Measurements from ENCODE around the gene MRPS31. TPM values are rescaled to one million over a fixed set of nuclear protein-coding genes. Genes with fewer than 3 reads are reported as not detected.

The MRPS31 gene
- polyA plus RNA-seq, 3 donors = 9.5 to 11.4 (median 11.3) TPM

DNA sequence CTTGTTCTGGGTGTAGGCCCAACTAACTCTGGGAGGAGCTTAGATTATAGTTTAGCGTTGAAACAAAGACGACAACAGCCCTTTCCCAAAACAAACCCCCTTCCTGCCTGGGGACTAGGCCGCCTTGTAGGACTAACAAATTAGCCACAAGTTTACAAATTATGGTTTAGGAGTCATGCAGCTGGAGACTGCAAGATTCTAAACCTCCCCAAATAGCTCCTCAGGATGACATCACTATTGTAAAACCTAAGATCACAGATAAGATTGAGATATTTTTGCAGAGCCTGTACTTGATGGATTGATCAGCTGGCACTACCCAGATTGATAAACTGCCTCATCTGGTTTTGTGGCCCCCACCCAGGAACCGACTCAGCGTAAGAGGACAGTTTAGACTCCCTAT, 16.1 kb upstream of the MRPS31 start:
- no peaks in the 10 kb centered on the region for H3K79me2 ChIP-seq (ENCODE audit: insufficient read depth, low read length)
- H3K27ac Mint-ChIP-seq = peak overlapping the region in 1 of 7 donors; percentile 55
- peaks cover 0 to 6% (median 0%) of the 10 kb centered on the region in 3 donors for H3K27me3 Mint-ChIP-seq (ENCODE audit: low read depth in 3 of 3)
- H3K4me3 Mint-ChIP-seq = no peak overlapping the region
- H2AFZ ChIP-seq (ENCODE audit: insufficient read depth, low read depth, low read length, poor library complexity, severe bottlenecking) = no peak overlapping the region
- no peak overlapping the region for H3K4me2 ChIP-seq (replicated peaks; ENCODE audit: extremely low read depth, low read length, poor library complexity, severe bottlenecking)
- H3K27me3 ChIP-seq (ENCODE audit: control insufficient read depth in 2 of 2, insufficient read depth in 2 of 2, low read length in 2 of 2) = no peaks in the 10 kb centered on the region
- peaks cover 39 to 42% of the 10 kb centered on the region in 2 donors for H3K4me1 ChIP-seq (ENCODE audit: control insufficient read depth in 1 of 2, insufficient read depth in 2 of 2, low read length in 2 of 2)
- TF ChIP-seq, protein P1, sequence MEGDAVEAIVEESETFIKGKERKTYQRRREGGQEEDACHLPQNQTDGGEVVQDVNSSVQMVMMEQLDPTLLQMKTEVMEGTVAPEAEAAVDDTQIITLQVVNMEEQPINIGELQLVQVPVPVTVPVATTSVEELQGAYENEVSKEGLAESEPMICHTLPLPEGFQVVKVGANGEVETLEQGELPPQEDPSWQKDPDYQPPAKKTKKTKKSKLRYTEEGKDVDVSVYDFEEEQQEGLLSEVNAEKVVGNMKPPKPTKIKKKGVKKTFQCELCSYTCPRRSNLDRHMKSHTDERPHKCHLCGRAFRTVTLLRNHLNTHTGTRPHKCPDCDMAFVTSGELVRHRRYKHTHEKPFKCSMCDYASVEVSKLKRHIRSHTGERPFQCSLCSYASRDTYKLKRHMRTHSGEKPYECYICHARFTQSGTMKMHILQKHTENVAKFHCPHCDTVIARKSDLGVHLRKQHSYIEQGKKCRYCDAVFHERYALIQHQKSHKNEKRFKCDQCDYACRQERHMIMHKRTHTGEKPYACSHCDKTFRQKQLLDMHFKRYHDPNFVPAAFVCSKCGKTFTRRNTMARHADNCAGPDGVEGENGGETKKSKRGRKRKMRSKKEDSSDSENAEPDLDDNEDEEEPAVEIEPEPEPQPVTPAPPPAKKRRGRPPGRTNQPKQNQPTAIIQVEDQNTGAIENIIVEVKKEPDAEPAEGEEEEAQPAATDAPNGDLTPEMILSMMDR (IDR thresholded peaks at IDR 0.05) = no peak
- no peaks in the 10 kb centered on the region for H4K20me1 ChIP-seq (ENCODE audit: insufficient read depth, low read length)
- H3K9me3 ChIP-seq (replicated peaks in 1 of 2; ENCODE audit: control insufficient read depth in 1 of 2, insufficient read depth in 1 of 2, low read length in 2 of 2) = no peaks in the 10 kb centered on the region
- no peak overlapping the region for H3K4me3 ChIP-seq (replicated peaks in 1 of 3; ENCODE audit: low read depth in 2 of 3, low read length in 3 of 3)
- H3K9me3 Mint-ChIP-seq = peaks cover 0 to 2% (median 0%) of the 10 kb centered on the region in 7 donors
- no peak overlapping the region for H3K9ac ChIP-seq (ENCODE audit: insufficient read depth, low read length, poor library complexity, severe bottlenecking)
- no peak for DNase-seq
- WGBS (ENCODE audit: insufficient coverage) = 100% methylated on average over 2 of the region's 5 CpGs
- intact Hi-C loops (cut with micrococcal nuclease) = loop anchor here in 1 of 2 donors (10.0 kb wide), 2 partner anchors 122 to 278 kb away; partner anchors contain the start of genes FOXO1 and WBP4
- peaks cover 41% of the 10 kb centered on the region for H3K4me1 Mint-ChIP-seq
- H3K27ac ChIP-seq (ENCODE audit: low read depth in 1 of 2, low read length in 2 of 2) = no peak overlapping the region
- no peaks in the 10 kb centered on the region for H3K36me3 ChIP-seq (replicated peaks in 1 of 2; ENCODE audit: control insufficient read depth in 1 of 2, insufficient read depth in 2 of 2, low read length in 2 of 2)
- no peaks in the 10 kb centered on the region for H3K36me3 Mint-ChIP-seq

DNA sequence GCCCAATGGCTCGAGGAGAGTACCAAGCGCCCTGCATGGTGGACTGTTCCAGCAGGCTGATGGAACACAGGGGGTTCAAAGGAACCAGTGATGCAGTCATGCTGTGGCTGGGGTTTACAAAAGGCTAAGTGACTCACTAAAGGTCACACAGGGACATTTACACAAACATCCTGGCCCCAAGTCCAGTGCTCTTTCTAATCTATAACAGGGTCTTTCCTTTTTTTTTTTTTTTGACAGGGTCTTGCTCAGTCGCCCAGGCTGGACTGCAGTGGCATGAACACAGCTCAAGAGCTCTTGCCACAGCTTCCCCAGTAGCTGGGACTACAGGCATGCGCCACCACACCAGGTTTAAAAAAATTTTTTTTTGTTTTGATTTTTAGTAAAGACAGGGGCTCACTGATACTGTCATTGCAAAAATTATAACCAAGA, 15.6 kb upstream of the MRPS31 start:
- Mint-ChIP-seq H3K9me3 (peaks cover 0 to 2% (median 0%) of the 10 kb centered on the region in 7 donors), H3K27ac (peak overlapping the region in 1 of 7 donors; percentile 55), H3K27me3 (ENCODE audit: low read depth in 3 of 3) (peaks cover 0 to 6% (median 0%) of the 10 kb centered on the region in 3 donors), H3K36me3 (no peaks in the 10 kb centered on the region), H3K4me3 (no peak overlapping the region), H3K4me1 (peaks cover 46% of the 10 kb centered on the region)
- Histone ChIP-seq H3K27ac (ENCODE audit: low read depth in 1 of 2, low read length in 2 of 2) (no peak overlapping the region), H3K4me2 (replicated peaks; ENCODE audit: extremely low read depth, low read length, poor library complexity, severe bottlenecking) (no peak overlapping the region), H3K4me1 (ENCODE audit: control insufficient read depth in 1 of 2, insufficient read depth in 2 of 2, low read length in 2 of 2) (peaks cover 44 to 47% of the 10 kb centered on the region in 2 donors), H3K4me3 (replicated peaks in 1 of 3; ENCODE audit: low read depth in 2 of 3, low read length in 3 of 3) (no peak overlapping the region), H2AFZ (ENCODE audit: insufficient read depth, low read depth, low read length, poor library complexity, severe bottlenecking) (no peak overlapping the region), H3K27me3 (ENCODE audit: control insufficient read depth in 2 of 2, insufficient read depth in 2 of 2, low read length in 2 of 2) (no peaks in the 10 kb centered on the region), H3K9me3 (replicated peaks in 1 of 2; ENCODE audit: control insufficient read depth in 1 of 2, insufficient read depth in 1 of 2, low read length in 2 of 2) (no peaks in the 10 kb centered on the region), H3K36me3 (replicated peaks in 1 of 2; ENCODE audit: control insufficient read depth in 1 of 2, insufficient read depth in 2 of 2, low read length in 2 of 2) (no peaks in the 10 kb centered on the region), H3K9ac (ENCODE audit: insufficient read depth, low read length, poor library complexity, severe bottlenecking) (no peak overlapping the region), H3K79me2 (ENCODE audit: insufficient read depth, low read length) (no peaks in the 10 kb centered on the region), H4K20me1 (ENCODE audit: insufficient read depth, low read length) (no peaks in the 10 kb centered on the region)
- intact Hi-C loops (cut with micrococcal nuclease) = loop anchor here in 1 of 2 donors (10.0 kb wide), 2 partner anchors 122 to 278 kb away; partner anchors contain the start of genes FOXO1 and WBP4
- TF ChIP-seq, protein P1 (IDR thresholded peaks at IDR 0.05) = no peak
- 76% methylated on average over 2 of the region's 4 CpGs for WGBS (ENCODE audit: insufficient coverage)
- DNase-seq = no peak

Measured in CD14-positive monocyte (primary cell).